ENCODE measurements around the gene MARK2.

DNA sequence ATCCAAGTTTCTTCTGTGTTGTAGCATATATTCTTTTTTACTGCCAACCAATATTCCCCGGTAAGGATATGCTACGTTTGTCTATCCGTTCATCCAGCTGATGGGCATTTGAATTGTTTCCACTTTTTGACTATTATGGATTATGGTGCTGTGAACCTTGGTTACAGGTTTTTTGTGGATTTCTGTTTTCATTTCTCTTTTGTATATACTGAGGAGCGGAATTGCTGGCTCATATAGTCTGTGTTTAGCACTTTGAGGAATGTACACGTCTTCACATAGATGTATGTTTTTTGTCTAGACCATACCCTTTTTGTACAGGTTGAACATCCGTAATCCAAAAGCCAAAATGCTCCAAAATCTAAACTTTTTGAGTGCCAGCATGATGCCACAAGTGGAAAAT, 54.4 kb downstream of the MARK2 start:
- TF ChIP-seq, protein P1, sequence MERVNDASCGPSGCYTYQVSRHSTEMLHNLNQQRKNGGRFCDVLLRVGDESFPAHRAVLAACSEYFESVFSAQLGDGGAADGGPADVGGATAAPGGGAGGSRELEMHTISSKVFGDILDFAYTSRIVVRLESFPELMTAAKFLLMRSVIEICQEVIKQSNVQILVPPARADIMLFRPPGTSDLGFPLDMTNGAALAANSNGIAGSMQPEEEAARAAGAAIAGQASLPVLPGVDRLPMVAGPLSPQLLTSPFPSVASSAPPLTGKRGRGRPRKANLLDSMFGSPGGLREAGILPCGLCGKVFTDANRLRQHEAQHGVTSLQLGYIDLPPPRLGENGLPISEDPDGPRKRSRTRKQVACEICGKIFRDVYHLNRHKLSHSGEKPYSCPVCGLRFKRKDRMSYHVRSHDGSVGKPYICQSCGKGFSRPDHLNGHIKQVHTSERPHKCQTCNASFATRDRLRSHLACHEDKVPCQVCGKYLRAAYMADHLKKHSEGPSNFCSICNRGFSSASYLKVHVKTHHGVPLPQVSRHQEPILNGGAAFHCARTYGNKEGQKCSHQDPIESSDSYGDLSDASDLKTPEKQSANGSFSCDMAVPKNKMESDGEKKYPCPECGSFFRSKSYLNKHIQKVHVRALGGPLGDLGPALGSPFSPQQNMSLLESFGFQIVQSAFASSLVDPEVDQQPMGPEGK (CRISPR knock-in tag; IDR thresholded peaks at IDR 0.05; ENCODE audit: borderline replicate concordance) = no peak
- TF ChIP-seq ZNF8 (CRISPR knock-in tag; IDR thresholded peaks at IDR 0.05) (no peak), GLIS3 (CRISPR knock-in tag; IDR thresholded peaks at IDR 0.05) (no peak)
